Measurements from ENCODE around the gene GRK3. TPM values are rescaled to one million over a fixed set of nuclear protein-coding genes. Genes with fewer than 3 reads are reported as not detected.

Gene GRK3
- total RNA-seq, 1 experiment from 2014 or later = 2.0 TPM

- ChIA-PET CTCF (no interaction called here), POLR2A (ENCODE audit: low non-redundant PET) (no interaction called here)
- Histone ChIP-seq H3K9me3 (ENCODE audit: low read depth, low read length, poor library complexity, severe bottlenecking) (no peaks in the 10 kb centered on the region), H3K4me3 (ENCODE audit: low read depth, low read length, poor library complexity, severe bottlenecking) (peak overlapping the region; percentile 70), H3K4me1 (ENCODE audit: insufficient read depth, low read length, poor library complexity, severe bottlenecking) (peaks cover 6% of the 10 kb centered on the region), H3K27ac (ENCODE audit: low read depth, low read length, poor library complexity, severe bottlenecking) (no peak overlapping the region), H3K27me3 (replicated peaks; ENCODE audit: insufficient read depth, low read depth, low read length, poor library complexity) (peaks cover 33% of the 10 kb centered on the region), H3K36me3 (ENCODE audit: insufficient read depth, low read length, poor library complexity, severe bottlenecking) (no peaks in the 10 kb centered on the region)
- BruUV-seq (replicated peaks) = no TSS peak
- intact Hi-C loops (cut with micrococcal nuclease; ENCODE audit: unreplicated experiment) = no loop called here
- no peak for DNase-seq (ENCODE audit: low spot score)
- TF ChIP-seq CTCF (conservative IDR thresholded peaks at IDR 0.05; ENCODE audit: low read depth, low read length) (no peak), EZH2 (IDR thresholded peaks at IDR 0.05; ENCODE audit: borderline replicate concordance, low read depth, low read length, poor library complexity, severe bottlenecking) (no peak)
Measured at GRCh38 chr22:25563761-25564319, 635 bp upstream of the GRK3 start.

- Histone ChIP-seq H3K9me3 (ENCODE audit: low read depth, low read length, poor library complexity, severe bottlenecking) (no peaks in the 10 kb centered on the region), H3K36me3 (ENCODE audit: insufficient read depth, low read length, poor library complexity, severe bottlenecking) (no peaks in the 10 kb centered on the region), H3K27me3 (replicated peaks; ENCODE audit: insufficient read depth, low read depth, low read length, poor library complexity) (peaks cover 33% of the 10 kb centered on the region), H3K4me1 (ENCODE audit: insufficient read depth, low read length, poor library complexity, severe bottlenecking) (peaks cover 10% of the 10 kb centered on the region), H3K4me3 (ENCODE audit: low read depth, low read length, poor library complexity, severe bottlenecking) (peak overlapping the region; percentile 70), H3K27ac (ENCODE audit: low read depth, low read length, poor library complexity, severe bottlenecking) (no peak overlapping the region)
- intact Hi-C loops (cut with micrococcal nuclease; ENCODE audit: unreplicated experiment) = no loop called here
- no peak for DNase-seq (ENCODE audit: low spot score)
- CTCF ChIA-PET = interaction anchor here (0.6 kb wide), 1 partner anchor 124 kb away, joined by 5 read pairs; no protein-coding TSS in a partner anchor
- POLR2A ChIA-PET (ENCODE audit: low non-redundant PET) = no interaction called here
- no TSS peak for BruUV-seq (replicated peaks)
- no peak for TF ChIP-seq EZH2 (IDR thresholded peaks at IDR 0.05; ENCODE audit: borderline replicate concordance, low read depth, low read length, poor library complexity, severe bottlenecking)
- no peak for TF ChIP-seq CTCF (conservative IDR thresholded peaks at IDR 0.05; ENCODE audit: low read depth, low read length)
Measured at GRCh38 chr22:25564979-25565677, 653 bp downstream of the GRK3 start.

GRCh38 chr22:25566186-25566897 lies 1.9 kb downstream of the GRK3 start:
- DNase-seq (ENCODE audit: low spot score) = no peak
- H3K4me3 ChIP-seq (ENCODE audit: low read depth, low read length, poor library complexity, severe bottlenecking) = no peak overlapping the region

More at GRCh38 chr22:25566186-25566897, 1.9 kb downstream of the GRK3 start:
- no peaks in the 10 kb centered on the region for H3K9me3 ChIP-seq (ENCODE audit: low read depth, low read length, poor library complexity, severe bottlenecking)
- no TSS peak for BruUV-seq (replicated peaks)
- peaks cover 33% of the 10 kb centered on the region for H3K27me3 ChIP-seq (replicated peaks; ENCODE audit: insufficient read depth, low read depth, low read length, poor library complexity)
- peaks cover 10% of the 10 kb centered on the region for H3K4me1 ChIP-seq (ENCODE audit: insufficient read depth, low read length, poor library complexity, severe bottlenecking)
- intact Hi-C loops (cut with micrococcal nuclease; ENCODE audit: unreplicated experiment) = no loop called here
- H3K27ac ChIP-seq (ENCODE audit: low read depth, low read length, poor library complexity, severe bottlenecking) = no peak overlapping the region
- POLR2A ChIA-PET (ENCODE audit: low non-redundant PET) = no interaction called here
- CTCF ChIA-PET = no interaction called here
- H3K36me3 ChIP-seq (ENCODE audit: insufficient read depth, low read length, poor library complexity, severe bottlenecking) = no peaks in the 10 kb centered on the region
- TF ChIP-seq EZH2 (IDR thresholded peaks at IDR 0.05; ENCODE audit: borderline replicate concordance, low read depth, low read length, poor library complexity, severe bottlenecking) = no peak

Data from A673 (cell line).